Large intestine (tissue), 3 donors: Measurements from ENCODE around the gene PAX5. TPM values are rescaled to one million over a fixed set of nuclear protein-coding genes. Genes with fewer than 3 reads are reported as not detected.

Experiments used
- DNase-seq, 2 donors: peaks; one replicate each; pipeline versions ENCODE4 v3.0.0 to v3.0.0-alpha.2; 2013
- H3K27ac ChIP-seq: one replicate; pipeline ENCODE4 v1.5.1; 2013; ENCODE audit warnings: low read length
- H3K27me3 ChIP-seq: 2 replicates; pipeline ENCODE4 v1.6.1; 2013; ENCODE audit warnings: low read length; ENCODE audit not compliant: control insufficient read depth, insufficient read depth
- H3K36me3 ChIP-seq: 2 replicates; pipeline ENCODE4 v1.6.1; 2013; ENCODE audit warnings: low read length; ENCODE audit not compliant: control insufficient read depth, insufficient read depth
- H3K4me1 ChIP-seq: one replicate; pipeline ENCODE4 v1.6.1; 2013; ENCODE audit warnings: low read length; ENCODE audit not compliant: control insufficient read depth, insufficient read depth
- H3K4me3 ChIP-seq: one replicate; pipeline ENCODE4 v1.5.1; 2013; ENCODE audit warnings: low read length
- H3K9me3 ChIP-seq: one replicate; pipeline ENCODE4 v1.6.1; 2013; ENCODE audit warnings: mild to moderate bottlenecking, low read depth, low read length, moderate library complexity; ENCODE audit not compliant: control insufficient read depth
- WGBS: methylation state at CpG from one replicate; pipeline ENCODE4 v1.1.5; 2013; ENCODE audit warnings: low lambda C conversion rate; ENCODE audit not compliant: insufficient coverage; 5-methylcytosine and 5-hydroxymethylcytosine counted together
- polyA plus RNA-seq: library from polyadenylated mRNA; unstranded; fragments of 120-200 nt; gene quantifications from one replicate; pipeline ENCODE4 v1.2.1, GENCODE V29; 2013

PAX5 gene
- polyA plus RNA-seq, 1 donor = 0.06 TPM

GRCh38 chr9:36934478-36935065 is 99.5 kb downstream of the PAX5 start:
- H3K27ac ChIP-seq = no peak overlapping the region
- peaks cover 28% of the 10 kb centered on the region for H3K27me3 ChIP-seq
- no peak overlapping the region for H3K4me3 ChIP-seq
- no peaks in the 10 kb centered on the region for H3K9me3 ChIP-seq
- no peaks in the 10 kb centered on the region for H3K36me3 ChIP-seq
- H3K4me1 ChIP-seq = no peaks in the 10 kb centered on the region
- DNase-seq = no peak
- no CpG with 5 or more reads among the region's 5 CpGs for WGBS

- Histone ChIP-seq H3K36me3 (no peaks in the 10 kb centered on the region), H3K9me3 (no peaks in the 10 kb centered on the region), H3K4me3 (no peak overlapping the region), H3K27me3 (peaks cover 23% of the 10 kb centered on the region), H3K27ac (no peak overlapping the region), H3K4me1 (no peaks in the 10 kb centered on the region)
- DNase-seq = no peak
- no CpG with 5 or more reads among the region's 6 CpGs for WGBS
Measured at GRCh38 chr9:36933676-36934215, 100.3 kb downstream of the PAX5 start.

GRCh38 chr9:36932198-36932597 is 101.9 kb downstream of the PAX5 start:
- Histone ChIP-seq H3K9me3 (no peaks in the 10 kb centered on the region), H3K4me1 (no peaks in the 10 kb centered on the region), H3K36me3 (no peaks in the 10 kb centered on the region), H3K27ac (no peak overlapping the region), H3K27me3 (peaks cover 13% of the 10 kb centered on the region), H3K4me3 (no peak overlapping the region)
- DNase-seq = no peak
- WGBS = 0% methylated on average over 1 of the region's 2 CpGs

GRCh38 chr9:36930941-36931340 is 103.1 kb downstream of the PAX5 start:
- no CpG with 5 or more reads among the region's 4 CpGs for WGBS
- peaks cover under 1% of the 10 kb centered on the region for H3K27me3 ChIP-seq
- no peaks in the 10 kb centered on the region for H3K9me3 ChIP-seq
- no peak for DNase-seq
- no peaks in the 10 kb centered on the region for H3K36me3 ChIP-seq
- no peak overlapping the region for H3K4me3 ChIP-seq
- H3K4me1 ChIP-seq = no peaks in the 10 kb centered on the region
- no peak overlapping the region for H3K27ac ChIP-seq

GRCh38 chr9:36929350-36929675 is 104.8 kb downstream of the PAX5 start:
- H3K4me1 ChIP-seq = no peaks in the 10 kb centered on the region
- H3K27me3 ChIP-seq = no peaks in the 10 kb centered on the region
- WGBS = no CpG with 5 or more reads among the region's 5 CpGs
- no peak overlapping the region for H3K4me3 ChIP-seq
- no peak overlapping the region for H3K27ac ChIP-seq
- no peak for DNase-seq
- no peaks in the 10 kb centered on the region for H3K36me3 ChIP-seq
- no peaks in the 10 kb centered on the region for H3K9me3 ChIP-seq

- Histone ChIP-seq H3K4me1 (no peaks in the 10 kb centered on the region), H3K9me3 (no peaks in the 10 kb centered on the region), H3K36me3 (no peaks in the 10 kb centered on the region), H3K27me3 (no peaks in the 10 kb centered on the region), H3K4me3 (no peak overlapping the region), H3K27ac (no peak overlapping the region)
- no peak for DNase-seq
- 0% methylated on average over 1 of the region's 3 CpGs for WGBS
Measured at GRCh38 chr9:36928670-36929349, 105.3 kb downstream of the PAX5 start.

GRCh38 chr9:36928210-36928609 is 105.9 kb downstream of the PAX5 start:
- H3K27me3 ChIP-seq = no peaks in the 10 kb centered on the region
- H3K36me3 ChIP-seq = no peaks in the 10 kb centered on the region
- WGBS = no CpG with 5 or more reads among the region's 2 CpGs
- DNase-seq = no peak
- H3K27ac ChIP-seq = no peak overlapping the region
- no peaks in the 10 kb centered on the region for H3K4me1 ChIP-seq
- no peaks in the 10 kb centered on the region for H3K9me3 ChIP-seq
- H3K4me3 ChIP-seq = no peak overlapping the region

- no peaks in the 10 kb centered on the region for H3K27me3 ChIP-seq
- no peaks in the 10 kb centered on the region for H3K9me3 ChIP-seq
- no peak overlapping the region for H3K27ac ChIP-seq
- no peak for DNase-seq
- no peaks in the 10 kb centered on the region for H3K4me1 ChIP-seq
- WGBS = no CpG with 5 or more reads among the region's 4 CpGs
- H3K4me3 ChIP-seq = no peak overlapping the region
- no peaks in the 10 kb centered on the region for H3K36me3 ChIP-seq
Measured at GRCh38 chr9:36924757-36925432, 109.2 kb downstream of the PAX5 start.

- Histone ChIP-seq H3K36me3 (no peaks in the 10 kb centered on the region), H3K4me1 (no peaks in the 10 kb centered on the region), H3K27me3 (no peaks in the 10 kb centered on the region), H3K9me3 (no peaks in the 10 kb centered on the region), H3K4me3 (no peak overlapping the region), H3K27ac (no peak overlapping the region)
- no peak for DNase-seq
- no CpG with 5 or more reads among the region's 4 CpGs for WGBS
Measured at GRCh38 chr9:36924071-36924470, 110.0 kb downstream of the PAX5 start.

- no peaks in the 10 kb centered on the region for H3K36me3 ChIP-seq
- no peaks in the 10 kb centered on the region for H3K27me3 ChIP-seq
- H3K4me1 ChIP-seq = no peaks in the 10 kb centered on the region
- no peaks in the 10 kb centered on the region for H3K9me3 ChIP-seq
- DNase-seq = no peak
- no CpG with 5 or more reads among the region's 7 CpGs for WGBS
- H3K4me3 ChIP-seq = no peak overlapping the region
- H3K27ac ChIP-seq = no peak overlapping the region
Measured at GRCh38 chr9:36923025-36923625, 110.9 kb downstream of the PAX5 start.
